Keratinocyte (primary cell): Measurements from ENCODE around the gene GSDMA. TPM values are rescaled to one million over a fixed set of nuclear protein-coding genes. Genes with fewer than 3 reads are reported as not detected.

Experiments
- DNase-seq: peaks from one replicate; pipeline ENCODE4 v3.0.0-alpha.2; 2011; ENCODE audit warnings: low read depth, missing footprints, low spot score
- FAIRE-seq: peaks from 2 replicates; lab custom pipeline; 2011; peaks lifted over from hg19 to GRCh38; lab: Jason Lieb, UNC
- H2AFZ ChIP-seq: 2 replicates; pipeline ENCODE4 v1.6.0; 2012; ENCODE audit warnings: low read length, control low read depth, inconsistent platforms; ENCODE audit not compliant: control insufficient read depth
- H3K27ac ChIP-seq: 2 replicates; pipeline ENCODE4 v1.5.1; 2011; ENCODE audit warnings: low read length; ENCODE audit not compliant: control insufficient read depth, insufficient read depth
- H3K27me3 ChIP-seq: 3 replicates; pipeline ENCODE4 v1.6.0; 2011; ENCODE audit warnings: low read length; ENCODE audit not compliant: control insufficient read depth, insufficient read depth; ENCODE audit errors: extremely low read depth
- H3K36me3 ChIP-seq, 2 experiments: 2 replicates in 1 of 2; 3 replicates in 1 of 2; pipeline ENCODE4 v1.5.1; 2011; ENCODE audit warnings: low read length in 2 of 2, mild to moderate bottlenecking in 1 of 2; ENCODE audit not compliant: control insufficient read depth in 2 of 2, insufficient read depth in 2 of 2; ENCODE audit errors: extremely low read depth in 1 of 2
- H3K4me1 ChIP-seq: 3 replicates; pipeline ENCODE4 v1.5.1; 2011; ENCODE audit warnings: low read length; ENCODE audit not compliant: control insufficient read depth, insufficient read depth; ENCODE audit errors: extremely low read depth
- H3K4me2 ChIP-seq: 3 replicates; pipeline ENCODE4 v1.6.0; 2011; ENCODE audit warnings: low read depth, low read length; ENCODE audit not compliant: control insufficient read depth, insufficient read depth; ENCODE audit errors: extremely low read depth
- H3K4me3 ChIP-seq, 3 experiments: fragments of 200-600 bp in 1 of 3; sonication (generic) in 1 of 3; 2 replicates in 2 of 3; 3 replicates in 1 of 3; pipeline ENCODE4 v1.5.1; 2011 to 2016; ENCODE audit warnings: low read length in 3 of 3, mild to moderate bottlenecking in 3 of 3, control low read depth in 2 of 3, inconsistent platforms in 1 of 3, low read depth in 1 of 3, mixed read lengths in 1 of 3, mixed run types in 1 of 3, moderate library complexity in 1 of 3; ENCODE audit not compliant: control insufficient read depth in 2 of 3, insufficient read depth in 2 of 3; ENCODE audit errors: extremely low read depth in 1 of 3
- H3K79me2 ChIP-seq: 2 replicates; pipeline ENCODE4 v1.6.0; 2012; ENCODE audit warnings: low read length; ENCODE audit not compliant: control insufficient read depth, insufficient read depth
- H3K9ac ChIP-seq: 3 replicates; pipeline ENCODE4 v1.6.0; 2011; ENCODE audit warnings: low read length; ENCODE audit not compliant: control insufficient read depth, insufficient read depth; ENCODE audit errors: extremely low read depth
- H3K9me1 ChIP-seq: 3 replicates; pipeline ENCODE4 v1.6.0; 2011; ENCODE audit warnings: low read length; ENCODE audit not compliant: control insufficient read depth, insufficient read depth; ENCODE audit errors: extremely low read depth
- H3K9me3 ChIP-seq: 2 replicates; pipeline ENCODE4 v1.5.1; 2012; ENCODE audit warnings: low read depth, low read length; ENCODE audit not compliant: control insufficient read depth
- H4K20me1 ChIP-seq: 3 replicates; pipeline ENCODE4 v1.6.0; 2011; ENCODE audit warnings: low read length; ENCODE audit not compliant: control insufficient read depth, insufficient read depth; ENCODE audit errors: extremely low read depth
- CTCF ChIP-seq, 3 experiments: IDR thresholded peaks in 1 of 3; conservative IDR thresholded peaks in 1 of 3; optimal IDR thresholded peaks in 1 of 3; 2 replicates in 2 of 3; 3 replicates in 1 of 3; pipeline versions ENCODE3 to v1.5.1; 2011; ENCODE audit warnings: low read length in 3 of 3, mild to moderate bottlenecking in 3 of 3, moderate library complexity in 2 of 3, control low read depth in 1 of 3, inconsistent platforms in 1 of 3; ENCODE audit not compliant: insufficient read depth in 2 of 3; ENCODE audit errors: extremely low read depth in 1 of 3
- EZH2 ChIP-seq: IDR thresholded peaks from one replicate; pipeline ENCODE4 v1.6.1; 2012; ENCODE audit warnings: inconsistent platforms, mild to moderate bottlenecking, low read length, moderate library complexity
- dilution Hi-C: fragments of 300-500 bp; cut with MboI; formaldehyde crosslinking; loops from one replicate; pipeline ENCODE4 v1.7.0; 2020; ENCODE audit warnings: low sequenced_read_pairs; ENCODE audit not compliant: extremely low pct_ligation_motif_present
- polyA plus RNA-seq, 5 experiments: library from polyadenylated mRNA; depleted of rRNA in 3 of 5; stranded (reverse) in 3 of 5; stranded (forward) in 1 of 5; unstranded in 1 of 5; fragments of >200 nt; gene quantifications; 1 replicate in 1 of 5; 2 replicates in 3 of 5; 3 replicates in 1 of 5; pipeline versions ENCODE4 v1.2.1 to v1.2.3, GENCODE V29; 2011 to 2012; ENCODE audit warnings: missing spikeins in 2 of 5, low read depth in 1 of 5, low replicate concordance in 1 of 5

The GSDMA gene
- polyA plus RNA-seq, 1 donor (not counting 4 experiments of a cell fraction or from before 2014, with no cell fraction given), result 5.0 TPM

- Histone ChIP-seq H3K79me2 (peaks cover 49% of the 10 kb centered on the region), H3K4me3 (peak overlapping the region; percentile 92 to 99 (median 93)), H3K27ac (peak overlapping the region; percentile 98), H3K36me3 (peaks cover 16 to 25% of the 10 kb centered on the region in 2 experiments), H3K9me1 (no peaks in the 10 kb centered on the region), H3K4me1 (peaks cover 34% of the 10 kb centered on the region), H3K4me2 (peak overlapping the region; percentile 97), H3K9ac (peak overlapping the region; percentile 99), H4K20me1 (peaks cover 6% of the 10 kb centered on the region), H3K27me3 (no peaks in the 10 kb centered on the region), H3K9me3 (no peaks in the 10 kb centered on the region), H2AFZ (no peak overlapping the region)
- no peak for FAIRE-seq
- no peak for DNase-seq
- no peak for TF ChIP-seq CTCF (optimal IDR thresholded peaks at IDR 0.05 in 1 of 3, IDR thresholded peaks at IDR 0.05 in 1 of 3, conservative IDR thresholded peaks at IDR 0.05 in 1 of 3; ENCODE audit: extremely low read depth in 1 of 3, insufficient read depth in 2 of 3, low read length in 3 of 3)
- TF ChIP-seq EZH2, result no peak
- dilution Hi-C loops, result no loop called here
Observed at GRCh38 chr17:39981766-39982375, 19.1 kb downstream of the GSDMA start.

GRCh38 chr17:39988206-39988810, 25.5 kb downstream of the GSDMA start:
- Histone ChIP-seq H3K36me3 (peaks cover 57 to 75% of the 10 kb centered on the region in 2 experiments), H3K4me1 (no peaks in the 10 kb centered on the region), H3K4me3 (no peak overlapping the region), H3K9ac (no peak overlapping the region), H2AFZ (no peak overlapping the region), H4K20me1 (no peaks in the 10 kb centered on the region), H3K4me2 (no peak overlapping the region), H3K27ac (no peak overlapping the region), H3K79me2 (peaks cover 26% of the 10 kb centered on the region), H3K27me3 (no peaks in the 10 kb centered on the region), H3K9me3 (no peaks in the 10 kb centered on the region), H3K9me1 (no peaks in the 10 kb centered on the region)
- DNase-seq (no peak), FAIRE-seq (no peak)
- TF ChIP-seq EZH2, result no peak
- TF ChIP-seq CTCF (optimal IDR thresholded peaks at IDR 0.05 in 1 of 3, IDR thresholded peaks at IDR 0.05 in 1 of 3, conservative IDR thresholded peaks at IDR 0.05 in 1 of 3; ENCODE audit: extremely low read depth in 1 of 3, insufficient read depth in 2 of 3, low read length in 3 of 3), result no peak
- dilution Hi-C loops, result no loop called here
